ENCODE results near the gene HELZ. TPM values are rescaled to one million over a fixed set of nuclear protein-coding genes. Genes with fewer than 3 reads are reported as not detected.

HELZ gene
- total and polyA plus RNA-seq, 2 experiments from 2014 or later, result 27.6 to 31.7 TPM

DNA sequence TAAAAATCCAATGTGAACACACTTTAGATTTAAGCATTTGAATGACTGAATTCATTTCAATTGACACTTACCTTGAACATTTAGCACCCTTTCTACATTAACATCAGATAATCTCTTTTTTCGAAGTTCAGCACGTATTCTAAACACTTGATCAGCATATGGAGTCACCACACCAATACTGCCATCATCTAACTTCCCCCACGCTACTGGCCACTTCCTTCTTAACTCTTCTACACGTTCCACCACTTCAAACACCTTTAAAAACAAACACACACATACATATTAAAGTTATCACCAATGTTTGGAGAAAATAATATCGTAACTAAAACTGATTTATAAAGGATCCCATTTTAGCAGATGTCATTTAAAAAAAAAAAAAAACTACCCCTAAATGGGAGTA, 107.1 kb downstream of the HELZ start:
- Histone ChIP-seq H3K4me1 (ENCODE audit: low read depth) (no peaks in the 10 kb centered on the region), H3K4me3 (no peak overlapping the region), H3K27ac (no peak overlapping the region), H3K27me3 (no peaks in the 10 kb centered on the region), H3K9me3 (ENCODE audit: low read depth) (no peaks in the 10 kb centered on the region), H3K36me3 (peaks cover 14% of the 10 kb centered on the region)
- no peak for DNase-seq (ENCODE audit: low read depth in 1 of 2, low spot score in 1 of 2)
- TF ChIP-seq, protein P1, sequence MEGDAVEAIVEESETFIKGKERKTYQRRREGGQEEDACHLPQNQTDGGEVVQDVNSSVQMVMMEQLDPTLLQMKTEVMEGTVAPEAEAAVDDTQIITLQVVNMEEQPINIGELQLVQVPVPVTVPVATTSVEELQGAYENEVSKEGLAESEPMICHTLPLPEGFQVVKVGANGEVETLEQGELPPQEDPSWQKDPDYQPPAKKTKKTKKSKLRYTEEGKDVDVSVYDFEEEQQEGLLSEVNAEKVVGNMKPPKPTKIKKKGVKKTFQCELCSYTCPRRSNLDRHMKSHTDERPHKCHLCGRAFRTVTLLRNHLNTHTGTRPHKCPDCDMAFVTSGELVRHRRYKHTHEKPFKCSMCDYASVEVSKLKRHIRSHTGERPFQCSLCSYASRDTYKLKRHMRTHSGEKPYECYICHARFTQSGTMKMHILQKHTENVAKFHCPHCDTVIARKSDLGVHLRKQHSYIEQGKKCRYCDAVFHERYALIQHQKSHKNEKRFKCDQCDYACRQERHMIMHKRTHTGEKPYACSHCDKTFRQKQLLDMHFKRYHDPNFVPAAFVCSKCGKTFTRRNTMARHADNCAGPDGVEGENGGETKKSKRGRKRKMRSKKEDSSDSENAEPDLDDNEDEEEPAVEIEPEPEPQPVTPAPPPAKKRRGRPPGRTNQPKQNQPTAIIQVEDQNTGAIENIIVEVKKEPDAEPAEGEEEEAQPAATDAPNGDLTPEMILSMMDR (IDR thresholded peaks at IDR 0.05; ENCODE audit: low read depth, low read length), result no peak

DNA sequence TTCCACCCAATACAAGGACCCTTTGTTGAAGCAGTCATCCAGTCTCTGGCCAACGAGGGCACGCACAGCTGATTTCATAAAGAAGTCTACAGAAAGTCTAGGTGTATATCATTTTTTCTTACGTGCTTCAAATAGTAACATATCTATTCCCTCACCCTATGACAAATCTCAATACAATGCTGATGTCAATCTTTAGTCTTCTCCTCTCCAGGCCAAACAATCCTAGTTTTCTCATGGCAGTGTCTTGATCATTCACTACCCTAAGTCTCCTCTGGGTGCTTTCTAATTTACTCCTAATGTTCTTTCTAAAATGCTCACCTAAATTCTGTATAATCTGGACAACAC, 108.0 kb downstream of the HELZ start:
- Histone ChIP-seq H3K9me3 (ENCODE audit: low read depth) (no peaks in the 10 kb centered on the region), H3K36me3 (peaks cover 12% of the 10 kb centered on the region), H3K4me3 (no peak overlapping the region), H3K4me1 (ENCODE audit: low read depth) (no peaks in the 10 kb centered on the region), H3K27ac (no peak overlapping the region), H3K27me3 (no peaks in the 10 kb centered on the region)
- DNase-seq (ENCODE audit: low read depth in 1 of 2, low spot score in 1 of 2), result no peak
- TF ChIP-seq, protein P1 (IDR thresholded peaks at IDR 0.05; ENCODE audit: low read depth, low read length), result no peak

DNA sequence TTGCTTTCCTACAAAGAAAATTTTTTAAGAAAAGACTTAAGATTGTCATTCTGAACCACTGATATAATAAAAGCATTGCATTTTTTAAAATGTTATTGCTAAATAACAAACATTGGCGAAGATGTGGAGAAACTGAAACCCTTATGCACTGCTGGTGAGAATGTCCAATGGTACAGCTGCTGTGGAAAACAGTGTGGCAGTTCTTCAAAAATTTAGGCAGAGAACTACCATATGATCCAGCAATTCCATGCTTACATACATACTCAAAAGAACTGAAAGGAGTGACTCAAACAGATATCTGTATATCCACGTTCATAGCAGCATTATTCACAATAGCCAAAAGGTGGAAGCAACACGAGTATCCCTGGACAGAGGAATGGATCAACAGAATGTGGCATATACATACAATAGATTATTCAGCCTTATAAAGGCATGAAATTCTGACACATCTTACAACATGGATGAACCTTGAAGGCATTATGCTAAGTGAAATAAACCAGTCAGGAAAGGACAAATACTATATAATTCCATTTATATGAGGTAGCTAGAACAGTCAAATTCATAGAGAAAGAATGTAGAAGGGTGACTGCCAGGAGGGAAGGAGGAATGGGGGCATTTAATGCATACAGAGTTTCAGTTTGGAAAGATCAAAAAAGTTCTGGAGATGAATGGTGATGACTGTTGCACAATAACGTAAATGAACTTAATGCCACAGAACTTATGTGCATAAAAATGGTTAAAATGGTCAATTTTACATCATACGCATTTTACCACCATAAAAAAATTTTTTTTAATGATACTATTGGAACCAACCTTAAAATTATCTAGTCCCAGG, 108.6 kb downstream of the HELZ start:
- Histone ChIP-seq H3K4me1 (ENCODE audit: low read depth) (no peaks in the 10 kb centered on the region), H3K4me3 (no peak overlapping the region), H3K36me3 (peaks cover 12% of the 10 kb centered on the region), H3K27me3 (no peaks in the 10 kb centered on the region), H3K9me3 (ENCODE audit: low read depth) (no peaks in the 10 kb centered on the region), H3K27ac (no peak overlapping the region)
- TF ChIP-seq, protein P1 (IDR thresholded peaks at IDR 0.05; ENCODE audit: low read depth, low read length), result no peak
- no peak for DNase-seq (ENCODE audit: low read depth in 1 of 2, low spot score in 1 of 2)

DNA sequence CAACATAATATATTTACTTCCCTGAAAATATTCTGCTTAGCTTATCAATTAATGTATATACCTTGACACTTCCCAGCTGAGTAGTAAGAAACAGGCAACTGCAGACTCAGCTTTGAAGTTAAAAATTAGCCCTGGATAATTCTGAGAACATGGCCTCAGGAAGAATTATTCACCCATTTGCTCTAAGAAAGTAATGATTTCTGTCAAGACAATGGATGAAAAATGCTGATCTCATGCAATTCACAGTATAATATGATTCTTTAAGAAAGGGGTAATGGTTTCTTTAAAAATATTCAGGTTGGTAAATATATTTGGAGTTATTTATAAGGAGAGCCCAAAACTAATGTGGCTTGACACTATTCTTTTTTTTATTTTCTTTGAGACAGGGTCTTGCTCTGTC, 111.8 kb downstream of the HELZ start:
- Histone ChIP-seq H3K9me3 (ENCODE audit: low read depth) (no peaks in the 10 kb centered on the region), H3K4me1 (ENCODE audit: low read depth) (no peaks in the 10 kb centered on the region), H3K27ac (no peak overlapping the region), H3K4me3 (no peak overlapping the region), H3K27me3 (no peaks in the 10 kb centered on the region), H3K36me3 (peaks cover 18% of the 10 kb centered on the region)
- DNase-seq (ENCODE audit: low read depth in 1 of 2, low spot score in 1 of 2), result no peak
- TF ChIP-seq, protein P1 (IDR thresholded peaks at IDR 0.05; ENCODE audit: low read depth, low read length), result no peak

DNA sequence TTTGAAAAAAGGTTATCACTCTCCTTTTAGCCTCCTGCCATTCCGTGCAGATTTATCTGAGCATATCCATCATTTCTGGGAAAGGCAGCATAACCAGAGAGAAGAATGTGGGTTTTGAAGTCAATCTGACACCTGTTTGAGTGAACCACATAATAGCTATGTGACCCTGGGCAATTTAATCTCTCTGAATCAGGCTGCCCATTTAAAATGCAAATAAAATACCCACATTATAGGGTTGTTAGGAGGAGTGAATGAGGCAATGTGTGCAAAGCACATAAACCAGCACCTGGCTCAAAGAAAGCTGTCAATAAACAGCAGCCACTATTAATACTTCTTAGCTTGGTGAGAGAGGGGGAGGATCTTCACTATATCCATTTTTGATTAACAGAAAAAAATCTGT, 112.6 kb downstream of the HELZ start:
- no peaks in the 10 kb centered on the region for H3K27me3 ChIP-seq

More for the DNA sequence above, 112.6 kb downstream of the HELZ start:
- H3K9me3 ChIP-seq (ENCODE audit: low read depth), result no peaks in the 10 kb centered on the region
- no peak overlapping the region for H3K27ac ChIP-seq
- DNase-seq (ENCODE audit: low read depth in 1 of 2, low spot score in 1 of 2), result no peak
- peaks cover 15% of the 10 kb centered on the region for H3K36me3 ChIP-seq
- H3K4me3 ChIP-seq, result no peak overlapping the region
- H3K4me1 ChIP-seq (ENCODE audit: low read depth), result no peaks in the 10 kb centered on the region
- TF ChIP-seq, protein P1 (IDR thresholded peaks at IDR 0.05; ENCODE audit: low read depth, low read length), result no peak
